Measurements from ENCODE around the gene WNT5A.

WNT5A gene

GRCh38 chr3:55481744-55482495 lies 5.2 kb downstream of the WNT5A start:
- no peak for DNase-seq (ENCODE audit: low spot score)

DNA sequence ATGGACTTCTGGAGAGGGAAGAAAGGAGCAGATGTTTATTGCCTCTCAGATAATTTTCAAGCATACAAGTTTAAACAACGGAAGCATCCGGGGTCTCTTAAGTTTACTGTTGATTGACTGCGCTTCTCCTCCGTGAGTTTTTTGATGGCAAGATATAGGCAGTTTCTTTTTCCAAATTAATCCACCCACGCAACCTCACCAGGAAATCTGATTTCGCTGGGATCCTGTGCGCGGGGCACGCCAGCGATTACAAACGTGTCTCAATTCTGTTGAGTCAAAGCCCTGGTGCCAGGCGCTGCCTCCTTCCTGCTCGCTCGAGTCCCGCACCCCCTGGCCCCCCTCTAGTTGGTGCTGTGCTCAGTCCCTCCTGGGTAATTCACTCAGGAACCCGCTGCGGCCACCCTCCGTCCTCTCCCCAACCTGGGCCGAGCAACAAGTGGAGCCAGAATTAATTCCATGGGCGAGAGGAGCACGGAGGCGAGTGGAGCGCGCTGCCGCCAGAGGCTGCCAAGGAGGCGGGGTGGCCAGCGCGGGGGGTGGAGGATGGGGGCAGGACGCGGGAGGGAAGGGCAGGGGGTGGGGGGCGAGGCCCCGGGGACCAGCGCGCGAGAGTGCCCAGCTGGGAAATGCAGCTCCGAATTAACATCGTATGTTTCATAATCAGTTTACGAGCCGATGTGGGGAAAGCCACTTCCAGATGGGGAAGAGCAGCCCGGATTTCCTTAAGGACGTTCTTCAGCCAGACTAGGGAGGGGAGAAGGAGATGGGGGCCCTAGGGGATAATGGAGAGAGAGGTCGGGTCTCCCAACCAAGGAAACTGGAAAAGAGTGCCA lies 6.0 kb downstream of the WNT5A start:
- DNase-seq (ENCODE audit: low spot score), result peak; percentile 41

DNA sequence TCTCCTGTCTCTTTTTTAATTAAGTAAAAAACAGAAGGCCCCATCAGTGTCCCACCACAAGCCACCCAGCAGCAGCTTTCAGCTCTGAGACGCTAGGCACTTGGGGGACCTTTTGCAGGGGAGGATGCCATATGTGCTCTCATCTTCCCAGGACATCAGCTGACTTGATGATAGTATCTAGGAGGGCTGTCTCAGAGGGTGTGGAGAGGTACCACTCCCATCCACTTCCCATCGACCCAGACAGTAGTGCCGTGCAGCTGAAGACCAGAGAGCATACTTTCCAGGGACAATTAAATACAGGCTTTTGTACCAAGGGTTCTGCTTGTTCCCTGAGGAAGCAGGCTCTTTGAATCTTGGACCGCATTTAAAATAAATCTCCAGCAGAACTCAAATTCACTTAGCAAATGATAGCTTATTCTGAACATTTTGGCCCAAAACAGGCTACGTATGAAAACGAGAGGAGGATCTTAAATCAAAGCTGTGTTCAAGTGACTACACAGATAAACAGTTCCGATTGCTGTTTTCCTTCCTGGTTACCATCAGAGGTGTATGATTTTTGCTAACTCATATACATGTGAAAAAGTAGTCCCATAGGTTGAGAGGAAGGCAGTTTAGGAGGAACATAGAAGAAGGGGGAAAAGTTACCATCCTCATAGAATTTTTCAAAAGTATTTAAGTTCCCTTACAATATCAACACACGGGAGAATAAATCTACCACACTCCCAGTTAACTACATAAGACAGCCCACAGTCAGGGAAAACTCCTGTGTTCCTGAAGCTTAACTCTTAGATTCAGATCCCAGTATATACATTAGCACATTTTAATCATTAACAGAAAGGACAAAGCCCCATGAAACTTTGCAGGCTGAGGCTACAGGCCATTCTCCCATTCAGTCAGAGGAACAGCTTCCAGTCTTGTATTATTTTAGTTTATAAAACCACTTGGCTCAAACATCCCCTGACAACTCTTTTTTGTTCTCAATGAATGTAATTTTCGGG lies 9.5 kb downstream of the WNT5A start:
- DNase-seq (ENCODE audit: low spot score), result no peak

GRCh38 chr3:55476515-55476914 lies 10.6 kb downstream of the WNT5A start:
- no peak for DNase-seq (ENCODE audit: low spot score)

DNA sequence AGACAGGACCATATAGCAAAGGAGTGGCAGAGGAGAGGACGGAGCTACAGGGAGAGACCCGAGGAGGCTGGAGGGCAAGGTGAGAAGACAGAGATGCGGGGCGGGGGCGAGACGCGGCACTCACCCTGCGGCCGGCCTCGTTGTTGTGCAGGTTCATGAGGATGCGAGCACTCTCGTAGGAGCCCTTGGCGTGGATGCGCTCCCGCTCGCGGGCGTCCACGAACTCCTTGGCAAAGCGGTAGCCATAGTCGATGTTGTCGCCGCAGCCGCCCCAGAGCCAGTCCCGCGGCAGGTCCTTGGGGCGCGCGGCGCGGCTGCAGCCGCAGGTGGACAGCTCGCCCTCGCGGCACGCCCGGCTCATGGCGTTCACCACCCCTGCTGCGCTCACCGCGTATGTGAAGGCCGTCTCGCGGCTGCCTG lies 12.9 kb downstream of the WNT5A start:
- no peak for DNase-seq (ENCODE audit: low spot score)

- DNase-seq (ENCODE audit: low spot score), result no peak
Measured at GRCh38 chr3:55473788-55474187, 13.3 kb downstream of the WNT5A start.

DNA sequence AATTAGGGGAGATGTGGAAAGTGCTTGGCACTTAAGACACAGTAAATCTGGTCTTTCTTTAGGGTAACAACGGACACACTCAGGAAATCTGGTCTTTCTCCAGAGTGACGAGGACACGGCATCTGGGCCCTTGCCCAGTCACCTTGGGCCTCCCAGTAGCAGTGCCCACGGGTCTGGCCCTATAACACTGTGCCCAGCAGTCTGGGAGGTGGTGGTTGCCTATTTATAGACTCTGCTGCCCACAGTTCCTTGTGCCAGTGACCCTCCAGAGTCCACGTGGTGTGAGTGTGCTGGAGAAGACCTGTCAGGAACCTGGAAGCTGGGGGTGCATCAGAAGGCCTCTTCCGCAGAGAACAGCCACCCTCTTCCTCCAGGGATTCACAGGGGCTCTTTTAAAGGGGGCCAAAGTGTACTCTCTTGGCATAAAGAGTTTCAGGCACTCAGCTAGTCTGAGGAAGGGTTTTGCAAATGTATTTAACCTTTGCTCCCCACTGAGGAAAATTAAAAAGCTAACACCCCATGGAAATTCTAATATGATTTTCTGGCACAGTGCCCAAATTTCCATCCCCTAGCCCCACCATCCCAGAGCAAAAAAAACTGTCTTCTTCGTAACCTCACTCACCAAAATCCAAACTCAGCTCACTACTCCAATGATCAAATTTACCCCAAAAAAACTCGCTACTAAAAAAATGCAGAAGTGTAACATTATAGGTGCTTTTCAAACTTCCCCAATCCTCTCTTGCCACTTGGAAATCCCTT lies 15.4 kb downstream of the WNT5A start:
- no peak for DNase-seq (ENCODE audit: low spot score)

GRCh38 chr3:55471084-55471483 lies 16.0 kb downstream of the WNT5A start:
- no peak for DNase-seq (ENCODE audit: low spot score)

GRCh38 chr3:55469957-55470526 lies 17.1 kb downstream of the WNT5A start:
- no peak for DNase-seq (ENCODE audit: low spot score)

DNA sequence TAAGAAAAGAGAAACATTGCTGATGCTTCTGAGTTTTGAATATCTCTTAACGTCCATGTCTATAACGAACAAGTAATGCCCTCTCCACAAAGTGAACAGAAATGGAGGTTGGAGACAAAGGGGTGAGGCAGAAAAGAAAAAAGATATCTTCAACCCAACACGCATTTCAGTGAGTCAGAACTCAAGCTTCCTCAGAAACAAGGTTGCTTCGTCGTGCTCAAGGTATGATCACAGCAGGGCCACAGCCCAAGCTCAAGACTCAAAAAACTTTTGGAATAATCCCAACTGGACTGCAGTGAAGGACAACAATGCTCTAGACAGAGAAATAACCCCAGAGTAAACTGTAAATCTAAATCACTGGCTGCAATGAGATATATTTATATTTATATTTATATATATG lies 18.9 kb downstream of the WNT5A start:
- no peak for DNase-seq (ENCODE audit: low spot score)

DNA sequence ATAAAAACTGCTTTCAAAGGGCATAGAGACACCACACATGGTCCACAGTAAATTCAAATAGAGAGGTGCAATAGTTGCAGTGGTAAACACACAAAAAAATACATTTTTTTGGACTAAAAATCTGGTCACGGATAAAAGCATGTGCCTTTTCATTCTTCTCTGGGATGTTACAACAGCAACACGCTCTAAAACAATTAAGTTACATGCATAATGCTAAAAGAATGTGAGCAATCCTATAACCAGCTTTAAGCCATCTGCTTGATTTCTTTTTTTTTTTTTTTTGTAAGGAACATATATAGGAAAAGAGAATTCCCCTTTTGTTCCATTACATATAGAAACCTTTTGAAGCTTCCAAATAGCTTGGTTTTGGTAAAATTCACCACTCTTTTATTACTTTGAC lies 20.0 kb downstream of the WNT5A start:
- DNase-seq (ENCODE audit: low spot score), result no peak

DNA sequence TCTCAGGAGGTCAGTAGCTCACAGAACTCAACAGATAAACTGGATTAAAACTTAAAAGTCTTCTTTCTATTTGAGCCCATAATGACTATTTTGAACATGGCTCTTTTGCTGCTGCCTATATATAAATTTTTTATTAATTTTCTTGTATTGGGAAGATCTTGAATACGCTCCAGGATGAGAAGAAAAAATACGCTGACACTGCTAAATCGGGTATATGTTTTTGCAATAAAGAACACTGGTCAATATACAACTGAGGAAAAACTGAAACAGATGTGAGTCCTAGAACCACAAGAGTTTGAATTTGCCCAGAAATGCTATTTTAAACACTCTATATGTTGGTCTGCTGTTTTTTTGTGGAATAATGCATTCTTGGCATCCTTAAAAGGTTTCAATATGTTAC lies 20.6 kb downstream of the WNT5A start:
- no peak for DNase-seq (ENCODE audit: low spot score)

- DNase-seq (ENCODE audit: low spot score), result no peak
Measured at GRCh38 chr3:55461896-55462295, 25.2 kb downstream of the WNT5A start.

GRCh38 chr3:55459838-55460237 lies 27.3 kb downstream of the WNT5A start:
- no peak for DNase-seq (ENCODE audit: low spot score)

- no peak for DNase-seq (ENCODE audit: low spot score)
Measured at GRCh38 chr3:55458181-55458790, 28.8 kb downstream of the WNT5A start.

- no peak for DNase-seq (ENCODE audit: low spot score)
Measured at GRCh38 chr3:55455915-55456314, 31.2 kb downstream of the WNT5A start.

GRCh38 chr3:55454611-55455010 lies 32.5 kb downstream of the WNT5A start:
- DNase-seq (ENCODE audit: low spot score), result no peak

- DNase-seq (ENCODE audit: low spot score), result no peak
Measured at GRCh38 chr3:55453886-55454496, 33.1 kb downstream of the WNT5A start.

DNA sequence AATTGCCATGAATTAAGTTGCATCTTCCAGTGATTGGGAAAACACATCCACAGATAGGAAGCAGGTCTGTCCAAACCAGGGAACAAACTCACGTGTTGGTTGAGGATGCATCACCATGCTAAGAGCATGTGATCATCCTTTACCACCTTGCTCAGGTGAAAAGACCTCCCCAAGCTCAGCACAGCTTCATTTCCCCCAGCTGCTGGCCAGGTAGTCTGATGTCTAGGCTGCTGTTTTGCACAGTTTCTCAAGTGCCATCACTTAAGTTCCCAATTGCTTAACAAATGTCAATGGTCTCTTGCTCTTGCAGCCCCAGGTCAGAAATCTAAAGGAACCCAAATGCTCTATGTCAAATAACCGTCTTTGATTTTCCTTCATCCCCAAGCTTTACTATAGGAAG lies 34.2 kb downstream of the WNT5A start:
- no peak for DNase-seq (ENCODE audit: low spot score)

- no peak for DNase-seq (ENCODE audit: low spot score)
Measured at GRCh38 chr3:55449527-55449926, 37.6 kb downstream of the WNT5A start.

Data from iPS-NIHi11 (cell line).